Measurements from ENCODE around the gene PPARG.

PPARG gene

DNA sequence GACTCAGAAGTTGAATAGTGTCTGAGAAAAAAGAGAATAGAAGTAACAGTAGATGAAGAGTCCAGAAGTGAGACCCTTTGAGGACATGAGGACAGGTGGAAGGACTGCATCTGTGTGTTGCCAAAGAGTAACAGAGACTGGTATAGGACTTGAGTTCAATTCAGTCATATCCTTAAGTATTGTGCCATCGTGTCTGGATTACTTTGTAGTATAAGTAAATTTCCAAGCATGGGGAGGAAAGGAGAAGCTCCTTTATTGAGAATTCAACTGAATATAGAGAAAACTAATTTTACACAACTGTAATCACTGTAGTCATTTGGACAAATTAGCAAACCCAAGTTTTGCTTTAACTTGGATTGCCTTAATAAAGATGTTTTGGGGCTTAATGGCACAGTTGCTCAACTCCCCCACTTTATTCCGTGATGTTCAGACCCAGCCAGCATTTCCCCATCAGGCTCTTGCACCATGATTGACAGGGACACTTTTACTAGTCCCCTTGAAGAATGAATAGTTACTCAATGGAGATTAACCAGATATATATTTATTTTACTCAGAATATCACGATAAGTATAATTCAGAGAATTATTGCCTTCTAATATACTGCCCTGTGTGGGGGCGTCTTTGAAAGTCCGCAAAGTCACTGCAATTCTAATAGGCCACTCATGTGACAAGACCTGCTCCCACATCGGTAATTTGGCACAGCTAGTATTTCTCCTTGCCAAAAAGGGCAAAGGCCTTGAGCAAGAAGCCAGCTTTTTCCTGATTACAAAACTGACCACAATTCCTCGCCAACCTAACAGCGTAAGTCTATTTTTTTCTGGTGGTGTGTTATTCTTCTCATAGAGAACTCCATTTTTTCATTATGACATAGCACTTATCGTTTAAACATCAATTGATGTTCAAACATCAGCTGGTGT is 61.3 kb downstream of the PPARG start:
- peak overlapping the region; percentile 21 for H3K4me2 ChIP-seq (ENCODE audit: low read length)
- no peak overlapping the region for H3K9ac ChIP-seq (ENCODE audit: low read depth, low read length)
- no peaks in the 10 kb centered on the region for H3K27me3 ChIP-seq (ENCODE audit: control insufficient read depth, insufficient read depth, low read length)
- peaks cover 34% of the 10 kb centered on the region for H3K4me1 ChIP-seq (ENCODE audit: control insufficient read depth, insufficient read depth, low read length)
- no peaks in the 10 kb centered on the region for H3K9me3 ChIP-seq (replicated peaks; ENCODE audit: low read length)
- no peaks in the 10 kb centered on the region for H3K36me3 ChIP-seq (ENCODE audit: insufficient read depth, low read length)
- no peak overlapping the region for H3K4me3 ChIP-seq (ENCODE audit: low read length)

DNA sequence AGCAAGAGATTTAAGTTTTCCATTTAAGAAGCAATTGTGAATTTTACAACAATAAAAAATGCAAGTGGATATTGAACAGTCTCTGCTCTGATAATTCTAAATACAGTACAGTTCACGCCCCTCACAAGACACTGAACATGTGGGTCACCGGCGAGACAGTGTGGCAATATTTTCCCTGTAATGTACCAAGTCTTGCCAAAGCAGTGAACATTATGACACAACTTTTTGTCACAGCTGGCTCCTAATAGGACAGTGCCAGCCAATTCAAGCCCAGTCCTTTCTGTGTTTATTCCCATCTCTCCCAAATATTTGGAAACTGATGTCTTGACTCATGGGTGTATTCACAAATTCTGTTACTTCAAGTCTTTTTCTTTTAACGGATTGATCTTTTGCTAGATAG is 62.3 kb downstream of the PPARG start:
- no peaks in the 10 kb centered on the region for H3K36me3 ChIP-seq (ENCODE audit: insufficient read depth, low read length)
- no peaks in the 10 kb centered on the region for H3K27me3 ChIP-seq (ENCODE audit: control insufficient read depth, insufficient read depth, low read length)
- no peak overlapping the region for H3K4me3 ChIP-seq (ENCODE audit: low read length)
- H3K4me2 ChIP-seq (ENCODE audit: low read length): peak overlapping the region; percentile 21
- H3K9ac ChIP-seq (ENCODE audit: low read depth, low read length): no peak overlapping the region
- H3K9me3 ChIP-seq (replicated peaks; ENCODE audit: low read length): no peaks in the 10 kb centered on the region
- H3K4me1 ChIP-seq (ENCODE audit: control insufficient read depth, insufficient read depth, low read length): peaks cover 30% of the 10 kb centered on the region

DNA sequence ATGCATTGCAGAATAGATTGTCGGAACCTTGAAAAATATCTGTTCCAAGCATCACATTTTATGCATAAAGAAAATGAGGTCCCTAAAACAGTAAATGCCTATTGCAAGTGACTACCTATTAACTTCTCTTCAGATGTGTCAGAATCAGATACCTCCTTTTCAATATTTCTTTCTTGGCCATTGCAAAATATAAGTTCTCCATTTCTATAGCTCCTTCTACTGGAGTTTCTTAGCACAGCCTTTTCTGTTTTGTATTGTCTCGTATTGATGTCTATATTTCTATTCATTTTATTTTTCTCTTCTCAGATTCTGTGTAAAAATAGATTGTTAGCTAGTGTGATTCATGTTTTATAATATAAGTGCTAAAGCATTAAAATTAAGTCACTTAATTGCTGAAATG is 63.4 kb downstream of the PPARG start:
- no peak overlapping the region for H3K4me3 ChIP-seq (ENCODE audit: low read length)
- no peaks in the 10 kb centered on the region for H3K36me3 ChIP-seq (ENCODE audit: insufficient read depth, low read length)
- no peak overlapping the region for H3K9ac ChIP-seq (ENCODE audit: low read depth, low read length)
- H3K4me1 ChIP-seq (ENCODE audit: control insufficient read depth, insufficient read depth, low read length): peaks cover 30% of the 10 kb centered on the region
- no peaks in the 10 kb centered on the region for H3K9me3 ChIP-seq (replicated peaks; ENCODE audit: low read length)
- no peaks in the 10 kb centered on the region for H3K27me3 ChIP-seq (ENCODE audit: control insufficient read depth, insufficient read depth, low read length)
- H3K4me2 ChIP-seq (ENCODE audit: low read length): no peak overlapping the region

DNA sequence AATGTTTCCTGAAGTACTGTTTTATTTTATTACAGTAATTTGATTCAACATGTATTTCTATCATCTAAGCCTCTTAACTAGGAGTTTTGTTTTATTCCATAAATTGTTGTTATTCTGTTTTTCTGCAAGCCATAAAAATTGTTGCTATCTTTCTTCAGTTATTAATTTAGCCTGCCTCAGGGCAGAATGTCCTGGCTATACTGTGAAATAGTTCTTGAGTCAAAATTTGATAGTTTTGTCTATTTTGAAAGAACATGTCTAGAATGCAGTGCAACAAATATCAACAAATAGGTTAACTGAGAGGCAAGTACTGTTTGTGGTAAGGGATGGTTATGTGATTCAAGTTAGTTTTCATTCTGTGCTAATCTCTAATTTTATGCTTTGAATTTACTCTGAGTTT is 63.9 kb downstream of the PPARG start:
- no peak overlapping the region for H3K4me3 ChIP-seq (ENCODE audit: low read length)
- H3K27me3 ChIP-seq (ENCODE audit: control insufficient read depth, insufficient read depth, low read length): no peaks in the 10 kb centered on the region
- no peaks in the 10 kb centered on the region for H3K36me3 ChIP-seq (ENCODE audit: insufficient read depth, low read length)
- no peak overlapping the region for H3K4me2 ChIP-seq (ENCODE audit: low read length)
- H3K9me3 ChIP-seq (replicated peaks; ENCODE audit: low read length): no peaks in the 10 kb centered on the region
- H3K4me1 ChIP-seq (ENCODE audit: control insufficient read depth, insufficient read depth, low read length): peaks cover 30% of the 10 kb centered on the region
- no peak overlapping the region for H3K9ac ChIP-seq (ENCODE audit: low read depth, low read length)

DNA sequence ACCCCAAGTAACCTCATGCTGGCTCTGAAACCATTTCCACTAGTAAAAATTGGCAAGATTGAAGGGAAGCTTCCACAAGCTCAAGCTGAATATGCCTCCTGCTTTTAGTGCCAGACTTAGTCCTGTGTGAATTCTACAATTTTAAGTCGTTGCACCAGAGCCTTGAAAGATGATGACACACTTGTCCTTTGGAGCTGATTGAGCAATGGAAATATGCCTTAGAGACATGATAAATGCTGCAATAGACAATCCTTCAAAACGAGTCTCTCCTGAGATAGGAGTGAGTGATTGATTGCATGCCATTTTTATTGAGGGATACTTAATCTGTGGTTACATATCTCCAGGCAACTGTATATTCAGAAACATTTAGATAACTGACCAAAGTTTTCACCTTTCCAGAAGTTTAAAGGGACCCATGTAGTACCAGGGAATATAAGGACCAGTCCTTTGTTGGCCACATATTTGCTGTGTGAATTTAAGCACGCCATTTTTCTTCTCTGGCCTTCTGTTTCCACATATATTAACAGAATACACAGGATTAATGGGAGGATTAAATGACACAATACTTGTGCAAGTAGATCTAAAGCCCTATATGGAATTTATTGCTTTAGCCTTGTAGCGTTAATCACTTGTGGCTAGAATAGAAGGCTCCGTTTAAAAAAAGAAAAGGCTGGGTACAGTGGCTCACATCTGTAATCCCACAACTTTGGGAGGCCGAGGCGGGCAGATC is 65.1 kb downstream of the PPARG start:
- Histone ChIP-seq H3K27me3 (ENCODE audit: control insufficient read depth, insufficient read depth, low read length) (no peaks in the 10 kb centered on the region), H3K4me2 (ENCODE audit: low read length) (no peak overlapping the region), H3K36me3 (ENCODE audit: insufficient read depth, low read length) (no peaks in the 10 kb centered on the region), H3K9me3 (replicated peaks; ENCODE audit: low read length) (no peaks in the 10 kb centered on the region), H3K9ac (ENCODE audit: low read depth, low read length) (no peak overlapping the region), H3K4me3 (ENCODE audit: low read length) (no peak overlapping the region), H3K4me1 (ENCODE audit: control insufficient read depth, insufficient read depth, low read length) (peaks cover 30% of the 10 kb centered on the region)

DNA sequence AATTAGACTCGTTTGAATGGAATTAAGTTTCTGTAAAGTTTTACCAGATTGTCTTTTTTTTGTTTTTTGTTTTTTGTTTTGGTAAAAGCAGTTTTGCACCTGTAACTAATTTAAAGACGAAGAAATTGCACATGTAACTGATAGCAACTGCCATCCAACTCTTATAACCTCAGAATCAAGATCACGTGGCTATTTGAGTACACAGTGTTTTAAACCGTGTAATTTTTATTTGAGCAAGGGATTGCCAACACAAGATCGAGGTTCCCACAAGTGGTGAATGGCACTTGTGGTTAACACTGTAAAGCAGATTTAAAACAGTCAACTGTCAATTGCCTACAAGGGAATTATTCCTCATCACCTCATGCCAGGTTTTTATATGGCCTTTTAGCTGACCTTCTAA is 67.3 kb downstream of the PPARG start:
- Histone ChIP-seq H3K27me3 (ENCODE audit: control insufficient read depth, insufficient read depth, low read length) (no peaks in the 10 kb centered on the region), H3K4me2 (ENCODE audit: low read length) (no peak overlapping the region), H3K4me1 (ENCODE audit: control insufficient read depth, insufficient read depth, low read length) (peaks cover 21% of the 10 kb centered on the region), H3K9me3 (replicated peaks; ENCODE audit: low read length) (no peaks in the 10 kb centered on the region), H3K4me3 (ENCODE audit: low read length) (no peak overlapping the region), H3K9ac (ENCODE audit: low read depth, low read length) (no peak overlapping the region), H3K36me3 (ENCODE audit: insufficient read depth, low read length) (no peaks in the 10 kb centered on the region)

DNA sequence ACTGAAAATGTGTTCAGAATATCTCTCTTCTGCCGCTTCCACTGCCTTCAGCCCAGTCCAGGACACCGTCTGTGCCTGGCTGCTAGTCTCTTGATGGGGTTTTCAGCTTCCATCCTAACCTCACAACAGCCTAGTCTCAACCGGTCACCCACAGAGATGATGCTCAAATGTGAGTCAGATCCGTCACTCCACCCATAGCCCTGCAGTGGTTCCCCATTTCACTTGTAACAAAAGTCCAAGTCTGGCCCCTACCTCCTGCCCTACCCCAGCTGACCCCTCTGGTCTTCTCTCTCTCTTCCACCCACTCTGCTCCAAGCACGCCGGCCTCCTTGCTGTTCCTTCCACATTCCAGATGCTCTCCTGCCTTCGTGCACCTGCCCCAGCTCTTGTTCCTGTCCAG is 68.1 kb downstream of the PPARG start:
- H3K27me3 ChIP-seq (ENCODE audit: control insufficient read depth, insufficient read depth, low read length): no peaks in the 10 kb centered on the region
- no peak overlapping the region for H3K9ac ChIP-seq (ENCODE audit: low read depth, low read length)
- no peak overlapping the region for H3K4me2 ChIP-seq (ENCODE audit: low read length)
- H3K36me3 ChIP-seq (ENCODE audit: insufficient read depth, low read length): no peaks in the 10 kb centered on the region
- no peak overlapping the region for H3K4me3 ChIP-seq (ENCODE audit: low read length)
- H3K4me1 ChIP-seq (ENCODE audit: control insufficient read depth, insufficient read depth, low read length): peaks cover 13% of the 10 kb centered on the region
- H3K9me3 ChIP-seq (replicated peaks; ENCODE audit: low read length): no peaks in the 10 kb centered on the region

DNA sequence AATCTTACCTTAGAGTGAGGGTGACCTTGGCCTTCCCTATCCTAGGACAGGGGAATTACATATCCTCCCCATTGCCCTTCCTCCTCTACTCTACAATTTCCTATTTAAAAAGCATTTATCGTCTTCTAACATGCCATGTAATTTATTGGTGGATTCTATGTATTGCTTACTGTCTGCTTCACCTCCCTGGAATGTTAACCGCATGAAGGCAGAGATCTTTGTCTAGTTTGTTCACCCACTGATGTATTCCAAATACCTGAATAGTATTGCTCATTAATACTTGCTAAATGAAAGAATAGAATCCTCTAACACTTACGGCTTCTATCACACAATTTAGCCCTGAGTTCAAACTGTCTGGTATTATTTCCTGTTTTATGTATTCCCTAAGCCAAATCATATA is 68.6 kb downstream of the PPARG start:
- Histone ChIP-seq H3K4me2 (ENCODE audit: low read length) (no peak overlapping the region), H3K9me3 (replicated peaks; ENCODE audit: low read length) (no peaks in the 10 kb centered on the region), H3K4me1 (ENCODE audit: control insufficient read depth, insufficient read depth, low read length) (peaks cover 9% of the 10 kb centered on the region), H3K27me3 (ENCODE audit: control insufficient read depth, insufficient read depth, low read length) (no peaks in the 10 kb centered on the region), H3K36me3 (ENCODE audit: insufficient read depth, low read length) (no peaks in the 10 kb centered on the region), H3K4me3 (ENCODE audit: low read length) (no peak overlapping the region), H3K9ac (ENCODE audit: low read depth, low read length) (no peak overlapping the region)

DNA sequence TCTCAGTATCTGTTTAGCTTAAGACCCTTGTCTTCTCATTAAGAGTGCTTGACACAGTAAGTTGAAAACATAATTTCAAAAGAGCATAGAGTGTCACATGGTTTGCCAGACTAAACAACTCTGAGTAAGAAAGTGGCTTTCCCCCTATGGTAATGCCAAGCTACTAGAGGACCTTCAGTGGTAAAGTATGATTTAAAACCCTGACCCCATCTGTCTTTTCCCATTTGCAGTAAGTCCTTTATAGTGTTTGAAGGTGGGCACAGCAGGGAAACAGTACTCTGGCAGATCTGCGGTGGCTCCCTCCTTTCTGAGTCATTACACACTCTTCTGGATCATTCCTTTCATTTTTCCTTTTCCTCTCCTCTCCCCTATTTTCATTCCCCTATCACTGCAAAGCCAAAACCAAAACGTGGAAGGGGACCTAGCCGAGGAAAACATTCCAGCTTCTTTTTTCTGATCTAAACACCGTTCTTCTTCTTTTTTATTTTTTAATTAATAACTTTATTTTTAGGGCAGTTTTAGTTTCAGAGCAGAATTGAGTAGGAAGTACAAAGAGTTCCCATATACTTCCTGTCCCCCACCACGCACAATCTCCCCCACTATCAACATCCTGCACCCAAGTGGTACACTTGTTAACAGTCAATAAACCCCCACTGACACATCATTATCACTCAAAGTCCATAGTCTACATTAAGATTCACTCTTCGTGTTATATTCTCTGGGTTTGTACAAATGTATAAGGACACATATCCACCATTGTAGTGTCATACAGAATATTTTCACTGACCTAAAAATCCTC is 74.7 kb downstream of the PPARG start:
- Histone ChIP-seq H3K4me2 (ENCODE audit: low read length) (no peak overlapping the region), H3K36me3 (ENCODE audit: insufficient read depth, low read length) (no peaks in the 10 kb centered on the region), H3K27me3 (ENCODE audit: control insufficient read depth, insufficient read depth, low read length) (no peaks in the 10 kb centered on the region), H3K9ac (ENCODE audit: low read depth, low read length) (no peak overlapping the region), H3K9me3 (replicated peaks; ENCODE audit: low read length) (no peaks in the 10 kb centered on the region), H3K4me3 (ENCODE audit: low read length) (no peak overlapping the region), H3K4me1 (ENCODE audit: control insufficient read depth, insufficient read depth, low read length) (peaks cover 3% of the 10 kb centered on the region)

DNA sequence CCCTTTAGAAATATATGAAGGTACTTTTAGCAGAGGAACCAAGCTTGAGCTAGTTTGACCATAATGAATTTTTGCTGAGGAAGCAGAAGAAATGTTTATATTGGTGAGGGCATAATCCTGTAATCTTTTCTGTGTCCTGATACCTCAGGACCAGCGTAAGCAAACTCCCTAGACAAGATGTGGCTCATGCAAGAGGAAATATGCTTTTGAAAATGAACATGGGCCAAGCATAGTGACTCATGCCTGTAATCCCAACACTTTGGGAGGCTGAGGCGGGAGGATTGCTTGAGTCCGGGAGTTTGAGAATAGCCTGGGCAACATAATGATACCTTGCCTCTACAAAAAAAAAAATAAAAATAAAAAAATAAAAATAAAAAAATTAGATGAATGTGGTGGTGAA is 78.5 kb downstream of the PPARG start:
- peaks cover 22% of the 10 kb centered on the region for H3K4me1 ChIP-seq (ENCODE audit: control insufficient read depth, insufficient read depth, low read length)
- no peak overlapping the region for H3K4me3 ChIP-seq (ENCODE audit: low read length)

DNA sequence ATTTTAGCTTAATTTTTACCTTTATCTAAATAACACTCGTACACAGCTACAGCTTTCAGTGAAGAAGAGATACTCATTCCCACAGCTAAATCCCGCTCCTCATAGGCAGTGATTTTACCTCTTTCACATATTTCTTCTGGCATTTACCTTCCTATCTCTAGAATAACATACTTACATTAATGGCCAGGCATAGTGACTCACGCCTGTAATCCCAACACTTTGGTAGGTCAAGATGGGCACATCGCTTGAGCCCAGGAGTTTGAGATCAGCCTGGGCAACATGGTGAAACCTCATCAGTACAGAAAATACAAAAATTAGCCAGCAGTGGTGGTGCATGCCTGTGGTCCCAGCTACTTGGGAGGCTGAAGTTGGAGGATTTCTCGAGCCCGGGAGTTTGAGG is 80.2 kb downstream of the PPARG start:
- no peaks in the 10 kb centered on the region for H3K9me3 ChIP-seq (replicated peaks; ENCODE audit: low read length)
- H3K4me2 ChIP-seq (ENCODE audit: low read length): no peak overlapping the region
- H3K27me3 ChIP-seq (ENCODE audit: control insufficient read depth, insufficient read depth, low read length): no peaks in the 10 kb centered on the region
- no peaks in the 10 kb centered on the region for H3K36me3 ChIP-seq (ENCODE audit: insufficient read depth, low read length)
- H3K9ac ChIP-seq (ENCODE audit: low read depth, low read length): no peak overlapping the region
- H3K4me3 ChIP-seq (ENCODE audit: low read length): no peak overlapping the region
- H3K4me1 ChIP-seq (ENCODE audit: control insufficient read depth, insufficient read depth, low read length): peaks cover 23% of the 10 kb centered on the region

More for the DNA sequence above, 78.5 kb downstream of the PPARG start:
- H3K27me3 ChIP-seq (ENCODE audit: control insufficient read depth, insufficient read depth, low read length): no peaks in the 10 kb centered on the region
- no peaks in the 10 kb centered on the region for H3K36me3 ChIP-seq (ENCODE audit: insufficient read depth, low read length)
- H3K9me3 ChIP-seq (replicated peaks; ENCODE audit: low read length): no peaks in the 10 kb centered on the region
- H3K4me2 ChIP-seq (ENCODE audit: low read length): no peak overlapping the region
- H3K9ac ChIP-seq (ENCODE audit: low read depth, low read length): no peak overlapping the region
